Testis (tissue), 3 donors: ENCODE results near the gene ERAL1. TPM values are rescaled to one million over a fixed set of nuclear protein-coding genes. Genes with fewer than 3 reads are reported as not detected.
"Not testable (repeated sequence)": the region's sequence is repeated elsewhere in the genome, so short reads cannot be mapped to it uniquely, and the experiment has no call there.

Experiments used
- DNase-seq: peaks from one replicate; pipeline ENCODE4 v3.0.0-alpha.2; 2019
- H3K27ac ChIP-seq, 2 donors: fragments of 200-600 bp; sonication (generic); one replicate each; pipeline ENCODE4 v1.5.1; 2019
- H3K27me3 ChIP-seq: fragments of 200-600 bp; sonication (generic); one replicate; pipeline ENCODE4 v1.5.1; 2019
- H3K36me3 ChIP-seq: fragments of 200-600 bp; sonication (generic); one replicate; pipeline ENCODE4 v1.5.1; 2017; ENCODE audit warnings: low read depth; ENCODE audit errors: missing control alignments
- H3K4me1 ChIP-seq: fragments of 200-600 bp; sonication (generic); one replicate; pipeline ENCODE4 v1.5.1; 2019
- H3K4me3 ChIP-seq, 2 donors: fragments of 200-600 bp; sonication (generic); one replicate each; pipeline ENCODE4 v1.5.1; 2017 to 2019
- H3K9me3 ChIP-seq: fragments of 200-600 bp; sonication (generic); one replicate; pipeline ENCODE4 v1.5.1; 2017
- CTCF ChIP-seq, 3 experiments: fragments of 450-650 bp in 2 of 3; fragments of 200-600 bp in 1 of 3; sonication (generic) in 1 of 3; IDR thresholded peaks; one replicate each; pipeline ENCODE4 v1.5.1; 2016 to 2019; ENCODE audit warnings: antibody characterized with exemption in 3 of 3, mild to moderate bottlenecking in 2 of 3, moderate library complexity in 1 of 3
- POLR2A ChIP-seq: fragments of 450-650 bp; IDR thresholded peaks from one replicate; pipeline ENCODE4 v1.6.1; 2017; ENCODE audit warnings: antibody characterized with exemption, mild to moderate bottlenecking, moderate library complexity
- WGBS, 2 donors: methylation state at CpG; one replicate each; pipeline ENCODE4 v1.1.5; 2018; 5-methylcytosine and 5-hydroxymethylcytosine counted together
- intact Hi-C: fragments of 100-400 bp; cut with DNase I; formaldehyde crosslinking; loops from one replicate; pipeline ENCODE4 v1.15.1; 2023; ENCODE audit warnings: low total_unique reads
- polyA plus RNA-seq: library from polyadenylated mRNA; stranded (reverse); fragments of 350-450 nt; fragmentation: Illumina TruSeq; extraction: RNeasy Lipid Tissue Mini Kit (QIAGEN cat#74804); gene quantifications from one replicate; pipeline ENCODE4 v1.2.3, GENCODE V29; 2014; ENCODE audit warnings: low read depth, low replicate concordance; ENCODE audit not compliant: insufficient read depth
- total RNA-seq, 2 donors: library from RNA; depleted of rRNA; stranded (reverse); fragments of >200 nt; gene quantifications; one replicate each; pipeline ENCODE4 v1.2.3, GENCODE V29; 2016

Gene ERAL1
- total and polyA plus RNA-seq, 3 donors from 2014 or later: 54.8 to 75.2 (median 61.1) TPM

GRCh38 chr17:28841901-28842281 lies 12.9 kb upstream of the ERAL1 start:
- no peak for DNase-seq
- Histone ChIP-seq H3K4me3 (peak overlapping the region; percentile 82 to 88), H3K9me3 (no peaks in the 10 kb centered on the region), H3K36me3 (no peaks in the 10 kb centered on the region), H3K4me1 (peaks cover 2% of the 10 kb centered on the region), H3K27ac (peak overlapping the region in 1 of 2 donors; percentile 81), H3K27me3 (no peaks in the 10 kb centered on the region)
- TF ChIP-seq POLR2A (no peak), CTCF (IDR thresholded peaks at IDR 0.05) (no peak)
- WGBS, 2 donors: 2% methylated on average over 6 of the region's 6 CpGs
- intact Hi-C loops: no loop called here

GRCh38 chr17:28842282-28843012 lies 12.4 kb upstream of the ERAL1 start, which contains the start of gene FAM222B:
Gene FAM222B, minus strand, starts transcription at chr17:28842790. Its CDS starts 76,123 bp downstream, at chr17:28766667.
- 0% methylated on average over 22 to 44 of the region's 44 CpGs for WGBS, 2 donors

GRCh38 chr17:28843816-28844148 lies 11.0 kb upstream of the ERAL1 start:
- DNase-seq: no peak
- Histone ChIP-seq H3K4me3 (no peak overlapping the region), H3K36me3 (no peaks in the 10 kb centered on the region), H3K4me1 (peaks cover 2% of the 10 kb centered on the region), H3K9me3 (no peaks in the 10 kb centered on the region), H3K27ac (no peak overlapping the region), H3K27me3 (no peaks in the 10 kb centered on the region)
- TF ChIP-seq CTCF (IDR thresholded peaks at IDR 0.05) (no peak), POLR2A (no peak)
- WGBS, 2 donors: 64 to 83% methylated on average over 6 of the region's 6 CpGs
- intact Hi-C loops: no loop called here

More at GRCh38 chr17:28842282-28843012, 12.4 kb upstream of the ERAL1 start, which contains the start of gene FAM222B:
- intact Hi-C loops: no loop called here
- H3K27ac ChIP-seq: peak within 1 kb of the TSS; percentile 51 to 81
- H3K9me3 ChIP-seq: no peaks in the 10 kb centered on the region
- no peaks in the 10 kb centered on the region for H3K36me3 ChIP-seq
- peak; percentile 85 for DNase-seq
- TF ChIP-seq POLR2A: no peak
- peak in 1 of 3 experiments; percentile 4 for TF ChIP-seq CTCF (IDR thresholded peaks at IDR 0.05)
- H3K4me3 ChIP-seq: peak within 1 kb of the TSS; percentile 82 to 88
- no peaks in the 10 kb centered on the region for H3K27me3 ChIP-seq
- H3K4me1 ChIP-seq: peaks cover 2% of the 10 kb centered on the region

GRCh38 chr17:28846231-28846630 lies 8.6 kb upstream of the ERAL1 start:
- WGBS, 2 donors: 92 to 94% methylated on average over 10 of the region's 10 CpGs
- Histone ChIP-seq H3K27ac (no peak overlapping the region), H3K4me3 (no peak overlapping the region), H3K9me3 (no peaks in the 10 kb centered on the region), H3K4me1 (no peaks in the 10 kb centered on the region), H3K27me3 (no peaks in the 10 kb centered on the region), H3K36me3 (no peaks in the 10 kb centered on the region)
- TF ChIP-seq CTCF (IDR thresholded peaks at IDR 0.05) (no peak), POLR2A (no peak)
- DNase-seq: no peak
- intact Hi-C loops: no loop called here

- H3K36me3 ChIP-seq, H3K27ac ChIP-seq, H3K4me3 ChIP-seq, H3K4me1 ChIP-seq, intact Hi-C loops, DNase-seq, H3K9me3 ChIP-seq, H3K27me3 ChIP-seq: not testable (repeated sequence)
- WGBS, 2 donors: 85 to 89% methylated on average over 9 of the region's 9 CpGs
Observed at GRCh38 chr17:28846699-28847098, 8.1 kb upstream of the ERAL1 start.
